Measurements from ENCODE around the gene CPEB4. TPM values are rescaled to one million over a fixed set of nuclear protein-coding genes. Genes with fewer than 3 reads are reported as not detected.

The CPEB4 gene
- total RNA-seq, 8 experiments from 2014 or later: 10.8 to 92.2 (median 36.5) TPM

- Histone ChIP-seq H3K4me1 (replicated peaks in 1 of 2) (no peaks in the 10 kb centered on the region), H3K4me3 (no peak overlapping the region), H3K27ac (no peak overlapping the region)
- 0 to 100% (median 69%) methylated on average over 1 to 4 of the region's 4 CpGs for WGBS, 10 experiments
- ATAC-seq (replicated peaks in 6 of 8): no peak
- in situ Hi-C loops (cut with MboI; ENCODE audit: low pct_unique_long_range_greater_than_20kb in 2 of 9, low sequenced_read_pairs in 9 of 9, unreplicated experiment in 9 of 9): loop anchor here in 1 of 9 experiments (25.0 kb wide), 1 partner anchor 385 kb away; the partner anchor contains the start of gene BOD1
Observed at GRCh38 chr5:173997331-173997730, 109.2 kb downstream of the CPEB4 start.

GRCh38 chr5:173998531-173998930 is 110.4 kb downstream of the CPEB4 start:
- H3K4me3 ChIP-seq: no peak overlapping the region
- no peak overlapping the region for H3K27ac ChIP-seq
- in situ Hi-C loops (cut with MboI; ENCODE audit: low pct_unique_long_range_greater_than_20kb in 2 of 9, low sequenced_read_pairs in 9 of 9, unreplicated experiment in 9 of 9): loop anchor here in 1 of 9 experiments (25.0 kb wide), 1 partner anchor 386 kb away; the partner anchor contains the start of gene BOD1
- WGBS, 10 experiments: 0 to 85% (median 57%) methylated on average over 2 to 4 of the region's 4 CpGs
- H3K4me1 ChIP-seq (replicated peaks in 1 of 2): no peaks in the 10 kb centered on the region
- ATAC-seq (replicated peaks in 6 of 8): no peak

- peak in 2 of 8 experiments; percentile 32 to 82 for ATAC-seq (replicated peaks in 6 of 8)
- Histone ChIP-seq H3K27ac (no peak overlapping the region), H3K4me1 (replicated peaks in 1 of 2) (no peaks in the 10 kb centered on the region), H3K4me3 (no peak overlapping the region)
- in situ Hi-C loops (cut with MboI; ENCODE audit: low pct_unique_long_range_greater_than_20kb in 2 of 9, low sequenced_read_pairs in 9 of 9, unreplicated experiment in 9 of 9): no loop called here
- 26 to 96% (median 62%) methylated on average over 3 to 4 of the region's 4 CpGs; no CpG with 5 or more reads in 1 of the 10 experiments for WGBS, 10 experiments
Observed at GRCh38 chr5:174000076-174000475, 111.9 kb downstream of the CPEB4 start.

- ATAC-seq (replicated peaks in 6 of 8): no peak
- in situ Hi-C loops (cut with MboI; ENCODE audit: low pct_unique_long_range_greater_than_20kb in 2 of 9, low sequenced_read_pairs in 9 of 9, unreplicated experiment in 9 of 9): no loop called here
Observed at GRCh38 chr5:174003795-174004194, 115.6 kb downstream of the CPEB4 start.

GRCh38 chr5:174008922-174009321 is 120.8 kb downstream of the CPEB4 start:
- no peak overlapping the region for H3K27ac ChIP-seq
- H3K4me1 ChIP-seq (replicated peaks in 1 of 2): no peaks in the 10 kb centered on the region
- no peak overlapping the region for H3K4me3 ChIP-seq
- whole genome bisulfite sequencing, 10 experiments: 35 to 100% (median 85%) methylated on average over 1 to 5 of the region's 5 CpGs; no CpG with 5 or more reads in 1 of the 10 experiments
- no peak for ATAC-seq (replicated peaks in 6 of 8)
- in situ Hi-C loops (cut with MboI; ENCODE audit: low pct_unique_long_range_greater_than_20kb in 2 of 9, low sequenced_read_pairs in 9 of 9, unreplicated experiment in 9 of 9): no loop called here

More at GRCh38 chr5:174003795-174004194, 115.6 kb downstream of the CPEB4 start:
- Histone ChIP-seq H3K4me3 (no peak overlapping the region), H3K4me1 (replicated peaks in 1 of 2) (no peaks in the 10 kb centered on the region), H3K27ac (no peak overlapping the region)

GRCh38 chr5:174010365-174010764 is 122.2 kb downstream of the CPEB4 start:
- Histone ChIP-seq H3K4me3 (no peak overlapping the region), H3K27ac (no peak overlapping the region), H3K4me1 (replicated peaks in 1 of 2) (no peaks in the 10 kb centered on the region)
- in situ Hi-C loops (cut with MboI; ENCODE audit: low pct_unique_long_range_greater_than_20kb in 2 of 9, low sequenced_read_pairs in 9 of 9, unreplicated experiment in 9 of 9): no loop called here
- ATAC-seq (replicated peaks in 6 of 8): no peak
- 0 to 89% (median 56%) methylated on average over 1 of the region's 1 CpG; no CpG with 5 or more reads in 1 of the 10 experiments for WGBS, 10 experiments

GRCh38 chr5:174011441-174011840 is 123.3 kb downstream of the CPEB4 start:
- H3K4me3 ChIP-seq: no peak overlapping the region
- no peak for ATAC-seq (replicated peaks in 6 of 8)
- in situ Hi-C loops (cut with MboI; ENCODE audit: low pct_unique_long_range_greater_than_20kb in 2 of 9, low sequenced_read_pairs in 9 of 9, unreplicated experiment in 9 of 9): no loop called here
- 5 to 100% (median 51%) methylated on average over 1 to 3 of the region's 3 CpGs for WGBS, 10 experiments
- H3K4me1 ChIP-seq (replicated peaks in 1 of 2): no peaks in the 10 kb centered on the region
- no peak overlapping the region for H3K27ac ChIP-seq

Other genes starting within 250 kb of the CPEB4 start
- gene C5orf47, start 100.8 kb downstream of the CPEB4 start, total RNA-seq: under 1 TPM in 6 of 8 experiments, not detected in 2; 0.21 to 0.95 (median 0.46) TPM
- gene NSG2, start 157.4 kb downstream of the CPEB4 start, total RNA-seq: 100 to 1,000 TPM in 4 of 8 experiments, 10 to 100 TPM in 1, under 1 TPM in 2, not detected in 1; 0.51 to 186 (median 119) TPM